ENCODE data around the gene TMOD2.

The TMOD2 gene

GRCh38 chr15:51755790-51756189 is 4.4 kb downstream of the TMOD2 start:
- no peak overlapping the region for H3K9ac ChIP-seq
- H3K9me3 ChIP-seq (ENCODE audit: control insufficient read depth, low read length): no peaks in the 10 kb centered on the region
- H3K4me2 ChIP-seq (ENCODE audit: low read length): no peak overlapping the region
- TF ChIP-seq CTCF (IDR thresholded peaks at IDR 0.05): no peak
- H3K27me3 ChIP-seq (ENCODE audit: control insufficient read depth, insufficient read depth, low read length): no peaks in the 10 kb centered on the region
- H2AFZ ChIP-seq: no peak overlapping the region
- H3K4me3 ChIP-seq (ENCODE audit: low read depth, low read length): no peak overlapping the region
- H3K79me2 ChIP-seq: no peaks in the 10 kb centered on the region
- H3K27ac ChIP-seq: no peak overlapping the region
- no peaks in the 10 kb centered on the region for H3K4me1 ChIP-seq
- no peaks in the 10 kb centered on the region for H3K36me3 ChIP-seq (ENCODE audit: control insufficient read depth, insufficient read depth, low read length)

GRCh38 chr15:51756482-51756881 is 5.1 kb downstream of the TMOD2 start:
- Histone ChIP-seq H3K4me1 (no peaks in the 10 kb centered on the region), H3K36me3 (ENCODE audit: control insufficient read depth, insufficient read depth, low read length) (no peaks in the 10 kb centered on the region), H3K27me3 (ENCODE audit: control insufficient read depth, insufficient read depth, low read length) (no peaks in the 10 kb centered on the region), H3K79me2 (no peaks in the 10 kb centered on the region), H2AFZ (no peak overlapping the region), H3K27ac (no peak overlapping the region), H3K9ac (no peak overlapping the region), H3K4me3 (ENCODE audit: low read depth, low read length) (no peak overlapping the region), H3K4me2 (ENCODE audit: low read length) (no peak overlapping the region), H3K9me3 (ENCODE audit: control insufficient read depth, low read length) (no peaks in the 10 kb centered on the region)
- TF ChIP-seq CTCF (IDR thresholded peaks at IDR 0.05): no peak

GRCh38 chr15:51757450-51757849 is 6.1 kb downstream of the TMOD2 start:
- Histone ChIP-seq H3K9ac (no peak overlapping the region), H3K79me2 (no peaks in the 10 kb centered on the region), H2AFZ (no peak overlapping the region), H3K27me3 (ENCODE audit: control insufficient read depth, insufficient read depth, low read length) (no peaks in the 10 kb centered on the region), H3K9me3 (ENCODE audit: control insufficient read depth, low read length) (no peaks in the 10 kb centered on the region), H3K4me2 (ENCODE audit: low read length) (no peak overlapping the region), H3K4me3 (ENCODE audit: low read depth, low read length) (no peak overlapping the region), H3K36me3 (ENCODE audit: control insufficient read depth, insufficient read depth, low read length) (no peaks in the 10 kb centered on the region), H3K4me1 (no peaks in the 10 kb centered on the region), H3K27ac (no peak overlapping the region)
- no peak for TF ChIP-seq CTCF (IDR thresholded peaks at IDR 0.05)

- Histone ChIP-seq H3K36me3 (ENCODE audit: control insufficient read depth, insufficient read depth, low read length) (no peaks in the 10 kb centered on the region), H3K9ac (no peak overlapping the region), H3K27ac (no peak overlapping the region), H3K4me3 (ENCODE audit: low read depth, low read length) (no peak overlapping the region), H3K4me2 (ENCODE audit: low read length) (no peak overlapping the region), H3K9me3 (ENCODE audit: control insufficient read depth, low read length) (no peaks in the 10 kb centered on the region), H2AFZ (no peak overlapping the region), H3K27me3 (ENCODE audit: control insufficient read depth, insufficient read depth, low read length) (no peaks in the 10 kb centered on the region), H3K79me2 (no peaks in the 10 kb centered on the region), H3K4me1 (no peaks in the 10 kb centered on the region)
- no peak for TF ChIP-seq CTCF (IDR thresholded peaks at IDR 0.05)
Measured at GRCh38 chr15:51758645-51759044, 7.2 kb downstream of the TMOD2 start.

- H3K9ac ChIP-seq: no peak overlapping the region
Measured at GRCh38 chr15:51759557-51760070, 8.2 kb downstream of the TMOD2 start.

More at GRCh38 chr15:51759557-51760070, 8.2 kb downstream of the TMOD2 start:
- H3K27me3 ChIP-seq (ENCODE audit: control insufficient read depth, insufficient read depth, low read length): no peaks in the 10 kb centered on the region
- no peak for TF ChIP-seq CTCF (IDR thresholded peaks at IDR 0.05)
- H2AFZ ChIP-seq: no peak overlapping the region
- H3K4me2 ChIP-seq (ENCODE audit: low read length): no peak overlapping the region
- no peaks in the 10 kb centered on the region for H3K9me3 ChIP-seq (ENCODE audit: control insufficient read depth, low read length)
- no peaks in the 10 kb centered on the region for H3K36me3 ChIP-seq (ENCODE audit: control insufficient read depth, insufficient read depth, low read length)
- H3K79me2 ChIP-seq: no peaks in the 10 kb centered on the region
- H3K4me3 ChIP-seq (ENCODE audit: low read depth, low read length): no peak overlapping the region
- H3K27ac ChIP-seq: no peak overlapping the region
- no peaks in the 10 kb centered on the region for H3K4me1 ChIP-seq
